ENCODE measurements around the gene BGLAP. TPM values are rescaled to one million over a fixed set of nuclear protein-coding genes. Genes with fewer than 3 reads are reported as not detected.
A peak's percentile ranks its signal among the peaks of the same experiment; 100 is the strongest.

Gene BGLAP
- total RNA-seq, 4 donors from 2014 or later: 1.6 to 2.1 TPM; not detected in 2

- intact Hi-C loops (cut with DNase I; ENCODE audit: low total_unique reads) (no loop called here), in situ Hi-C loops (cut with MboI; ENCODE audit: low pct_ligation_motif_present in 1 of 4, low pct_unique_long_range_greater_than_20kb in 1 of 4, low sequenced_read_pairs in 3 of 4) (loop anchor here in 1 of 4 donors (25.0 kb wide), 1 partner anchor 116 kb away; the partner anchor contains the start of gene MEX3A)
- Histone ChIP-seq H3K27me3 (no peaks in the 10 kb centered on the region), H3K9me3 (no peaks in the 10 kb centered on the region), H3K36me3 (peaks cover 0 to 25% (median 7%) of the 10 kb centered on the region in 4 donors), H3K27ac (no peak overlapping the region), H3K4me1 (peaks cover 0 to 4% (median 0%) of the 10 kb centered on the region in 4 donors), H3K4me3 (no peak overlapping the region)
- no peak for DNase-seq
- TF ChIP-seq POLR2A (IDR thresholded peaks at IDR 0.05) (no peak), EP300 (IDR thresholded peaks at IDR 0.05; ENCODE audit: low read depth) (no peak), CTCF (IDR thresholded peaks at IDR 0.05) (no peak), POLR2AphosphoS5 (IDR thresholded peaks at IDR 0.05) (no peak)
Measured at GRCh38 chr1:156203331-156203730, 38.7 kb upstream of the BGLAP start.

- DNase-seq: no peak
- Histone ChIP-seq H3K9me3 (no peaks in the 10 kb centered on the region), H3K4me3 (no peak overlapping the region), H3K4me1 (peaks cover 0 to 4% (median 0%) of the 10 kb centered on the region in 4 donors), H3K27me3 (no peaks in the 10 kb centered on the region), H3K36me3 (peaks cover 0 to 25% (median 8%) of the 10 kb centered on the region in 4 donors), H3K27ac (no peak overlapping the region)
- TF ChIP-seq POLR2A (IDR thresholded peaks at IDR 0.05) (no peak), POLR2AphosphoS5 (IDR thresholded peaks at IDR 0.05) (no peak), CTCF (IDR thresholded peaks at IDR 0.05) (no peak), EP300 (IDR thresholded peaks at IDR 0.05; ENCODE audit: low read depth) (no peak)
- intact Hi-C loops (cut with DNase I; ENCODE audit: low total_unique reads) (no loop called here), in situ Hi-C loops (cut with MboI; ENCODE audit: low pct_ligation_motif_present in 1 of 4, low pct_unique_long_range_greater_than_20kb in 1 of 4, low sequenced_read_pairs in 3 of 4) (loop anchor here in 1 of 4 donors (25.0 kb wide), 1 partner anchor 117 kb away; the partner anchor contains the start of gene MEX3A)
- WGBS, 2 donors (ENCODE audit: low coverage in 1 of 2): 96% methylated on average over 3 of the region's 3 CpGs; no CpG with 5 or more reads in 1 of the 2 donors
Measured at GRCh38 chr1:156204686-156205085, 37.3 kb upstream of the BGLAP start.

GRCh38 chr1:156211243-156211642, 30.7 kb upstream of the BGLAP start:
- Histone ChIP-seq H3K4me1 (peaks cover 13 to 23% (median 16%) of the 10 kb centered on the region in 4 donors), H3K27ac (no peak overlapping the region), H3K27me3 (no peaks in the 10 kb centered on the region), H3K9me3 (no peaks in the 10 kb centered on the region), H3K4me3 (no peak overlapping the region), H3K36me3 (peaks cover 0 to 17% (median 6%) of the 10 kb centered on the region in 4 donors)
- no peak for TF ChIP-seq CTCF (IDR thresholded peaks at IDR 0.05)
- TF ChIP-seq POLR2A (IDR thresholded peaks at IDR 0.05): no peak
- no peak for TF ChIP-seq EP300 (IDR thresholded peaks at IDR 0.05; ENCODE audit: low read depth)
- TF ChIP-seq POLR2AphosphoS5 (IDR thresholded peaks at IDR 0.05): no peak
- 88% methylated on average over 3 of the region's 3 CpGs; no CpG with 5 or more reads in 1 of the 2 donors for WGBS, 2 donors (ENCODE audit: low coverage in 1 of 2)
- intact Hi-C loops (cut with DNase I; ENCODE audit: low total_unique reads): no loop called here
- in situ Hi-C loops (cut with MboI; ENCODE audit: low pct_ligation_motif_present in 1 of 4, low pct_unique_long_range_greater_than_20kb in 1 of 4, low sequenced_read_pairs in 3 of 4): loop anchor here in 1 of 4 donors (25.0 kb wide), 1 partner anchor 124 kb away; the partner anchor contains the start of gene MEX3A
- no peak for DNase-seq

- peak overlapping the region in 3 of 4 donors; percentile 41 to 69 (median 69) for H3K4me3 ChIP-seq
Measured at GRCh38 chr1:156212130-156212529, 29.9 kb upstream of the BGLAP start.

More at GRCh38 chr1:156212130-156212529, 29.9 kb upstream of the BGLAP start:
- peaks cover 0 to 17% (median 3%) of the 10 kb centered on the region in 4 donors for H3K36me3 ChIP-seq
- H3K4me1 ChIP-seq: peaks cover 13 to 23% (median 16%) of the 10 kb centered on the region in 4 donors
- intact Hi-C loops (cut with DNase I; ENCODE audit: low total_unique reads): no loop called here
- H3K27ac ChIP-seq: peak overlapping the region; percentile 88 to 96 (median 94)
- in situ Hi-C loops (cut with MboI; ENCODE audit: low pct_ligation_motif_present in 1 of 4, low pct_unique_long_range_greater_than_20kb in 1 of 4, low sequenced_read_pairs in 3 of 4): loop anchor here in 1 of 4 donors (25.0 kb wide), 1 partner anchor 125 kb away; the partner anchor contains the start of gene MEX3A
- 81 to 83% methylated on average over 8 to 9 of the region's 9 CpGs for WGBS, 2 donors (ENCODE audit: low coverage in 1 of 2)
- no peak for DNase-seq
- H3K9me3 ChIP-seq: no peaks in the 10 kb centered on the region
- TF ChIP-seq POLR2A (IDR thresholded peaks at IDR 0.05) (no peak), EP300 (IDR thresholded peaks at IDR 0.05; ENCODE audit: low read depth) (no peak), POLR2AphosphoS5 (IDR thresholded peaks at IDR 0.05) (no peak), CTCF (IDR thresholded peaks at IDR 0.05) (no peak)
- no peaks in the 10 kb centered on the region for H3K27me3 ChIP-seq

All from transverse colon (tissue), 4 donors.